HepG2 (cell line): ENCODE data around the gene RP2. TPM values are rescaled to one million over a fixed set of nuclear protein-coding genes. Genes with fewer than 3 reads are reported as not detected.

Source experiments
- GMEB1 ChIP-seq: sonication (generic); formaldehyde crosslinking; IDR thresholded peaks from 2 replicates; pipeline ENCODE4 v1.5.1; 2020; ENCODE audit warnings: missing genetic modification reagents, mild to moderate bottlenecking, borderline replicate concordance
- KDM5A ChIP-seq: fragments of 200-600 bp; sonication (generic); IDR thresholded peaks from 2 replicates; pipeline ENCODE4 v1.7.0; 2018; ENCODE audit warnings: antibody characterized with exemption, mild to moderate bottlenecking, low read length, borderline replicate concordance
- REPIN1 ChIP-seq: sonication (generic); formaldehyde crosslinking; IDR thresholded peaks from 2 replicates; pipeline ENCODE4 v1.8.0; 2022; ENCODE audit warnings: missing genetic modification reagents, low read depth, mild to moderate bottlenecking, borderline replicate concordance
- RFXAP ChIP-seq: sonication (generic); formaldehyde crosslinking; IDR thresholded peaks from 2 replicates; pipeline ENCODE4 v1.4.0; 2020; ENCODE audit warnings: missing genetic modification reagents, borderline replicate concordance
- SIN3A ChIP-seq: IDR thresholded peaks from 2 replicates; pipeline ENCODE4 v1.6.1; 2011; ENCODE audit warnings: low read depth, mild to moderate bottlenecking, control low read depth, low read length, borderline replicate concordance
- SMARCC2 ChIP-seq: fragments of 450-650 bp; IDR thresholded peaks from 2 replicates; pipeline ENCODE4 v1.6.1; 2017; ENCODE audit warnings: antibody characterized with exemption, mild to moderate bottlenecking
- SMARCE1 ChIP-seq: fragments of 450-650 bp; IDR thresholded peaks from 2 replicates; pipeline ENCODE4 v1.6.1; 2017; ENCODE audit warnings: borderline replicate concordance
- SOX5 ChIP-seq: IDR thresholded peaks from 2 replicates; pipeline ENCODE4 v1.6.1; 2016; ENCODE audit warnings: borderline replicate concordance
- ZFY ChIP-seq: sonication (generic); formaldehyde crosslinking; IDR thresholded peaks from 2 replicates; pipeline ENCODE4 v1.4.0; 2020; ENCODE audit warnings: missing genetic modification reagents
- ZMYM4 ChIP-seq: sonication (generic); formaldehyde crosslinking; IDR thresholded peaks from 2 replicates; pipeline ENCODE4 v1.8.1; 2023; ENCODE audit warnings: mild to moderate bottlenecking, missing genetic modification reagents
- ZNF296 ChIP-seq: sonication (generic); formaldehyde crosslinking; conservative IDR thresholded peaks from 2 replicates; pipeline ENCODE4 v1.5.0; 2020; ENCODE audit warnings: mild to moderate bottlenecking, missing genetic modification reagents
- ZNF407 ChIP-seq: sonication (generic); formaldehyde crosslinking; IDR thresholded peaks from one replicate; pipeline ENCODE4 v1.5.1; 2020; ENCODE audit warnings: mild to moderate bottlenecking, missing genetic modification reagents; ENCODE audit errors: not compliant biosample characterization
- ZNF547 ChIP-seq: sonication (generic); formaldehyde crosslinking; IDR thresholded peaks from 2 replicates; pipeline ENCODE4 v1.5.1; 2020; ENCODE audit warnings: mild to moderate bottlenecking, missing genetic modification reagents
- ZNF720 ChIP-seq: sonication (generic); formaldehyde crosslinking; IDR thresholded peaks from 2 replicates; pipeline ENCODE4 v1.4.0; 2020; ENCODE audit warnings: missing genetic modification reagents
- polyA plus RNA-seq, 8 experiments: library from polyadenylated mRNA; depleted of rRNA in 3 of 8; stranded (reverse) in 7 of 8; unstranded in 1 of 8; fragments of >200 nt; fragmentation: Illumina TruSeq in 4 of 8; extraction: Trizol in 4 of 8; gene quantifications; 2 replicates each; pipeline versions ENCODE4 v1.2.1 to v1.2.3, GENCODE V29; 2011 to 2016; ENCODE audit warnings: low read depth in 4 of 8, missing spikeins in 1 of 8, mixed read lengths in 1 of 8; ENCODE audit not compliant: insufficient read depth in 1 of 8
- total RNA-seq, 5 experiments: library from RNA; depleted of rRNA; stranded (reverse); fragments of >200 nt; fragmentation: Illumina TruSeq; extraction: Trizol; gene quantifications; 2 replicates each; pipeline ENCODE4 v1.2.3, GENCODE V29; 2016; ENCODE audit warnings: low read depth in 1 of 5
- TF ChIP-seq, protein P1 (sequence below): sonication (generic); formaldehyde crosslinking; IDR thresholded peaks from 2 replicates; pipeline ENCODE4 v1.5.0; 2020; ENCODE audit warnings: mild to moderate bottlenecking, missing genetic modification reagents
- TF ChIP-seq, protein P2 (sequence below): sonication (generic); formaldehyde crosslinking; IDR thresholded peaks from 2 replicates; pipeline ENCODE4 v1.8.0; 2022; ENCODE audit warnings: mild to moderate bottlenecking, missing genetic modification reagents, moderate library complexity

The RP2 gene
- total and polyA plus RNA-seq, 2 of the 13 experiments (the other 11 are each of a cell fraction or from before 2014, with no cell fraction given) = 5.0 to 9.9 TPM

DNA sequence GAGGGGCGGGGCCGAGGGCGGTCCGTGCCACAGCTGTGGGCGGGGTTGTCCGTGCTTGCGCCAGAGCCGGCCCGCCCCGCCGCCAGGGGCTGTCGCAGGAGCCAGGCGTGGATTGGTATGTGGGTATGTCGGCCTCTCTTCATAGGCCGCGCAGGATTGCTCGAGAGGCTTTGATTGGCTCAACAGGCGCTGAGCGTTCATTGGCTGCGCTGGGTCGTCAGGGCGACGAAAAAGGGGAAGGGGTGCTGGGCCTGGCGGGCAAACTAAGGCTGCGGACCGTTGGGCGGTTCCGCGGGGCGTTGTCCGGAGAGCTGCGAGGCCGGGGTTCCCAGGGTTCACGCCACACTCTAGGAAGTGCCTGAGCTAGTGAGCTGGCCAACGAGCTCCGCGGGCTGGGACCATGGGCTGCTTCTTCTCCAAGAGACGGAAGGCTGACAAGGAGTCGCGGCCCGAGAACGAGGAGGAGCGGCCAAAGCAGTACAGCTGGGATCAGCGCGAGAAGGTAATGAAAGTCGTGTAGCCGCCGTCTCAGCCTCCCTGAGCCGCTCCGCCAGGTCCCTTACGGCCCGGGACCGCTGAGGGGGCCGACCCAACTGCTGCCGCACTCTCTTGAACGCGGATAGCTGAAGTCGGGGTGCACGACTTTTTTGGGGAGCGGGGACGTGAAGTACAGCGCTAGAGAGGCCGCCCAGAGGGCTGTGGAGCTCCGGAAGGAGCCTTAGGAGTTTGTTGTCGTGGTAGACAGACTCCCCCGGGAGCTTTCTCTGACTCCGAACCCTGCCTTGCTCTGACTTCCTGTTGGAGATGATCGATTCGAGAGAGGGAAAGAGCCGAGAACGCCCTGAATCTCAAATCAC is at the start of gene RP2 (continued):
- TF ChIP-seq ZNF407 (no peak), SMARCE1 (no peak), ZNF296 (CRISPR knock-in tag) (no peak), REPIN1 (no peak), GMEB1 (CRISPR knock-in tag) (peak; percentile 33; the same call in 1 of the 2 replicates), SIN3A (peak; percentile 50; the same call in 1 of the 2 replicates), ZFY (peak; percentile 76), RFXAP (peak; percentile 91), KDM5A (no peak; the same call in 1 of the 2 replicates), ZMYM4 (CRISPR knock-in tag) (peak; percentile 82), SMARCC2 (no peak), ZNF720 (CRISPR knock-in tag) (no peak), ZNF547 (CRISPR knock-in tag) (no peak), SOX5 (no peak)
- TF ChIP-seq, protein P1, sequence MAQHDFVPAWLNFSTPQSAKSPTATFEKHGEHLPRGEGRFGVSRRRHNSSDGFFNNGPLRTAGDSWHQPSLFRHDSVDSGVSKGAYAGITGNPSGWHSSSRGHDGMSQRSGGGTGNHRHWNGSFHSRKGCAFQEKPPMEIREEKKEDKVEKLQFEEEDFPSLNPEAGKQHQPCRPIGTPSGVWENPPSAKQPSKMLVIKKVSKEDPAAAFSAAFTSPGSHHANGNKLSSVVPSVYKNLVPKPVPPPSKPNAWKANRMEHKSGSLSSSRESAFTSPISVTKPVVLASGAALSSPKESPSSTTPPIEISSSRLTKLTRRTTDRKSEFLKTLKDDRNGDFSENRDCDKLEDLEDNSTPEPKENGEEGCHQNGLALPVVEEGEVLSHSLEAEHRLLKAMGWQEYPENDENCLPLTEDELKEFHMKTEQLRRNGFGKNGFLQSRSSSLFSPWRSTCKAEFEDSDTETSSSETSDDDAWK (CRISPR knock-in tag) = no peak
- TF ChIP-seq, protein P2, sequence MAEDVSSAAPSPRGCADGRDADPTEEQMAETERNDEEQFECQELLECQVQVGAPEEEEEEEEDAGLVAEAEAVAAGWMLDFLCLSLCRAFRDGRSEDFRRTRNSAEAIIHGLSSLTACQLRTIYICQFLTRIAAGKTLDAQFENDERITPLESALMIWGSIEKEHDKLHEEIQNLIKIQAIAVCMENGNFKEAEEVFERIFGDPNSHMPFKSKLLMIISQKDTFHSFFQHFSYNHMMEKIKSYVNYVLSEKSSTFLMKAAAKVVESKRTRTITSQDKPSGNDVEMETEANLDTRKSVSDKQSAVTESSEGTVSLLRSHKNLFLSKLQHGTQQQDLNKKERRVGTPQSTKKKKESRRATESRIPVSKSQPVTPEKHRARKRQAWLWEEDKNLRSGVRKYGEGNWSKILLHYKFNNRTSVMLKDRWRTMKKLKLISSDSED = no peak
